ENCODE data around the gene CGB3.
"Not testable (repeated sequence)": the region's sequence is repeated elsewhere in the genome, so short reads cannot be mapped to it uniquely, and the experiment has no call there.

The CGB3 gene

GRCh38 chr19:49024233-49024632 lies at the start of gene CGB3:
Gene CGB3, minus strand, starts transcription at chr19:49024333. Its CDS starts 362 bp downstream, at chr19:49023971.
- DNase-seq (ENCODE audit: low read depth, low spot score): not testable (repeated sequence)

DNA sequence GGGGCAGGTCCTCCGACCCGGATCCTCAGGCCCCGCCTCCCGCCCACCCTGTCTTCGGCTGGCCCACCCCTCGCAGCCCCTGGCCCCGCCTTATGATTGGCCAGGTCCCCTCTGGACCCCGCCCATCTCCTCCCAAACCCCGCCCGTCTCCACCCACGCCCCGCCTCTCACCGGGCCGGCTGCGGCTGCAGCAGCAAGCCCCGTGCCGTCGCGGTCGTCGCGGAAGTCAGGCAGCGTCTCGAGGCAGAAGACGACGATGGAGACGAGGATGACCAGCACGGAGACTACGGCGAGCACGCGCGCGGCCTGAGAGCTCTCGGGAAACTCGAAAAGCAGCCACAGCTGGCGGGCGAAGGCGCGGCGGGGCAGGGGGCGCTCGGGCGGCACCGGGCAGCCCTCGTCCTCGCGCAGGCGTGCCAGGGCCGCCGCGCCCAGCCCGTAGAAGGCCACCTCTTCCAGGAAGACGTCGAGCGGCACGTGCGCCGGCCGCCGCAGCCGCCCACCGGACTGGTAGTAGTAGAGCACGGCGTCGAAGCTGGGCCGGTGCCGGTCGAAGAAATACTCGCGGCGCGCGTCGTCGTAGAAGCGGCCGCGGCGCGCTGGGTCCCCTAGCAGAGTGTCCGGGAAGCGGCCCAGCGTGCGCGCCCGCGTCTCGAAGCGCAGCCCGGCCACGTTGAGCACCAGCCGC lies 47.9 kb upstream of the CGB3 start:
- DNase-seq (ENCODE audit: low read depth, low spot score): no peak

DNA sequence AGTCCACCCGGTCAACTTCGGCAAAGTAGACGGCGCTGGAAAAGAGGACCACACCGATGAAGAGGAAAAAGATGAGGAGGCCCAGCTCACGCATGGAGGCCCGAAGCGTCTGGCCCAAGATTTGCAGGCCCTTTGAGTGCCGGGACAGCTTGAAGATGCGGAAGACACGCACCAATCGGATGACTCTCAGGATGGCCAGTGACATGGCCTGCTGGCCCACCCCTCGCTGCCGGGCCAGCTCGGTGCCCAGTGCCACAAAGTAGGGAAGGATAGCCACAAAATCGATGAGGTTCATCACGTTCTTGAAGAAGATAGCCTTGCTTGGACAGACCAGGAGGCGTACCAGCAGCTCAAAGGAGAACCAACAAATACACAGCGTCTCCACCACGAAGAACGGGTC lies 46.3 kb upstream of the CGB3 start:
- DNase-seq (ENCODE audit: low read depth, low spot score): no peak

- DNase-seq (ENCODE audit: low read depth, low spot score): no peak
These were observed 44.9 kb upstream of the CGB3 start for GRCh38 chr19:49069026-49069425.

DNA sequence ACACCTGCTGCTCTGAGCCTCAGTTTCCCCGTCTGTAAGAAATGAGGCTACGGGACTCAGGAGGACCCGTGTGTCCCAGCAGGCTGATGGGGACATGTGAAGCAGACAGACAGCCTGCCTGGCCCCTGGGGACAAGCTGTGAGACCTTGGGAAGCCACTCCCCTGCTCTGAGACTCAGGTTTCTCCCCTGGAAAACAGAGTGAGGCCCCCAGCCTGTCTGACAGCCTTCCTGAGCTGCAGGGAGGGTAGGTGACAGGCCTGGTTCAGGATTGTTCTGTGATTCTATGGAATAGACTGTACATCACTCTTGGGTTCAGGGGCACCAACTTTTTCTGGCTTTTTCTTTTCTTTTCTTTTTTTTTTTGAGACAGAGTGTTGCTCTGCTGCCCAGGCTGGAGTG lies 43.4 kb upstream of the CGB3 start:
- DNase-seq (ENCODE audit: low read depth, low spot score): no peak

GRCh38 chr19:49065905-49066512 lies 41.9 kb upstream of the CGB3 start:
- DNase-seq (ENCODE audit: low read depth, low spot score): no peak

DNA sequence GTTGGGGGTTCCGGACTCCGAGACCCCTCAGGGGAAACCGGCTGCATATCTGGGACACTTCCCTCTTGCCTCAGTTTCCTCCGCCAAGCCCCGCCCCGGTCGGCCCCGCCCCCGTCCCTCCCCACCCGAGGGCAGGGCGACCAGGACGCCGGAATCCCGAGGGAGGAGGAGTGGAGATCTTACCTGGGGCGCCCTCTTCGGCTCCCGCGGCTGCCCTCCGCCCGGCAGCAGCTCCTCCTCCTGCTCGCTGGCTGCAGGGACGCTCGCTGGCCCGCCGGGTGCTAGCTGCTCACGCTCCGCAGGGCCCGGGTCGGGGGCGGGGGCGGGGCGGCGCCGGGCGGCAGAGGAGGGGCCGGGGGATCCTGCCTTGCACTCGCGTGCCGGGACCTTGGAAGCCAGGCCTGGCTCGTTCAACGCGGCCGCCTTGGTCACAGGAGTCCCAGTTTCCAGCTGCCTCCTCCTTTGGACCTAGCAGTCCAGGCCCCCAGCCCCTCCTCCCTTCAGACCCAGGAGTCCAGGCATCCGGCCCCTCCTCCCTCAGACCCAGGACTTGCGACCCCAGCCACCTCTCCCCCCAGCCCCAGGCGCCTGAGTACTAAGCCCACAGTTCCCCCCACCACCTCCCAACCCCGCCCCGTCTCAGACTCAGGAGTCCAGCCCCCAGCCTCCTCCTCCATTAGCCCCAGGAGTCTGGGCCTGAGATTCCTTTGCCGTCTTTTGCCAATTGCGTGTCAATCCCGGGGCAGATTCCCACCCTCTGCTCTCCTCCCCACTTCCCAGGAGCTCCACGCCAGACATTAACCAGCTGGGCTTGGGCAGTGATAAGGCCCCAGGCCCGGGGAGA lies 40.9 kb upstream of the CGB3 start, which contains the start of gene NTF4:
Gene NTF4 (minus strand): TSS at position 51 of the 844 bp plus-strand sequence. CDS start 2,821 bp downstream, outside the sequence.
- no peak for DNase-seq (ENCODE audit: low read depth, low spot score)

DNA sequence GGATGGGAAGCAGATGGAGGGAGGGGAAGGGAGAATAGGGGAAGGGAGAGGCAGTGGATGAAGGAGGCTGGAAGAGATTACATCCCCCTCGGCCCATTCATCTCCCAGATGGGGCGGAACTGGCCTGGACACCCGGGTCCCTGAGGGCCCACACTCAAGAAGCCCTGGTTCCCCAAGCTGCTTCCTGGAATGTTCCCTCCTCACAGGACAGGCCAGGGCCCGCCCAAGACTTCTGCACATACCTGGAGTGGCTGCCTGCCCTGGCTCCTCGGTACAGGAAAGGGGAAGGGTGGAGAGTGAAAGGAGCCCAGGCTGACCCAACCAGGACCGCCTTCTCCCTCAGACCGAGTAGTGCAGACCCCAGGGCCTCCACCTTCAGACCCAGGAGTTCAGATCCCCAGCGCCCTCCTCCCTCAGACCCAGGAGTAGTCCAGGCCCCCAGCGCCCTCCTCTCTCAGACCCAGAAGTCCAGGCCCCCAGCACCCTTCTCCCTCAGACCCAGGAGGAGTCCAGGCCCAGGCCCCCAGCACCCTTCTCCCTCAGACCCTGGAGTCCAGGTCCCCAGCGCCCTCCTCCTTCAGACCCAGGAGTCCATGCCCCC lies 40.0 kb upstream of the CGB3 start:
- no peak for DNase-seq (ENCODE audit: low read depth, low spot score)

DNA sequence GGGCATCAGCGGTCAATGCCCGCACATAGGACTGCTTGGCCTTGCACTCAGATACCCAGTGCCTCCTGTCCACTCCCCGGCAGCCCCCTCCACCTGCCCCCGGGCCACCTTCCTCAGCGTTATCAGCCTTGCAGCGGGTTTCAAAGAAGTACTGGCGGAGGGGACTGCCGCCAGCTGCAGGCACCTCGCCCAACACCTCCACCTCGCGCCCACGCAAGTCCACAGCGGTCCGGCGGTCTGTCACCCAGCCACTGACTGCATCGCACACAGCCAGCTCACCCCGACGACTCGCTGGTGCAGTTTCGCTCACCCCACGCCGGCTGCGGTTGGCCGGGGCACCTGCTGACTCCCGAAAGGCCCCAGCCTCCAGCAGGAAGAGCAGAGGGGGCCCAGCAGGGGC lies 37.3 kb upstream of the CGB3 start:
- no peak for DNase-seq (ENCODE audit: low read depth, low spot score)

GRCh38 chr19:49061000-49061399 lies 36.9 kb upstream of the CGB3 start:
- DNase-seq (ENCODE audit: low read depth, low spot score): no peak

- DNase-seq (ENCODE audit: low read depth, low spot score): no peak
These were observed 34.9 kb upstream of the CGB3 start for GRCh38 chr19:49059053-49059452.

- no peak for DNase-seq (ENCODE audit: low read depth, low spot score)
These were observed 34.4 kb upstream of the CGB3 start for GRCh38 chr19:49058562-49058961.

GRCh38 chr19:49057636-49058234 lies 33.6 kb upstream of the CGB3 start, which contains the start of gene CGB7:
Gene CGB7, minus strand, starts transcription at chr19:49057749. Its CDS starts 2,374 bp downstream, at chr19:49055375.
- DNase-seq (ENCODE audit: low read depth, low spot score): no peak

- not testable (repeated sequence) for DNase-seq (ENCODE audit: low read depth, low spot score)
These were observed 32.9 kb upstream of the CGB3 start for GRCh38 chr19:49056902-49057596.

- DNase-seq (ENCODE audit: low read depth, low spot score): no peak
These were observed 32.2 kb upstream of the CGB3 start for GRCh38 chr19:49056101-49056901.

DNA sequence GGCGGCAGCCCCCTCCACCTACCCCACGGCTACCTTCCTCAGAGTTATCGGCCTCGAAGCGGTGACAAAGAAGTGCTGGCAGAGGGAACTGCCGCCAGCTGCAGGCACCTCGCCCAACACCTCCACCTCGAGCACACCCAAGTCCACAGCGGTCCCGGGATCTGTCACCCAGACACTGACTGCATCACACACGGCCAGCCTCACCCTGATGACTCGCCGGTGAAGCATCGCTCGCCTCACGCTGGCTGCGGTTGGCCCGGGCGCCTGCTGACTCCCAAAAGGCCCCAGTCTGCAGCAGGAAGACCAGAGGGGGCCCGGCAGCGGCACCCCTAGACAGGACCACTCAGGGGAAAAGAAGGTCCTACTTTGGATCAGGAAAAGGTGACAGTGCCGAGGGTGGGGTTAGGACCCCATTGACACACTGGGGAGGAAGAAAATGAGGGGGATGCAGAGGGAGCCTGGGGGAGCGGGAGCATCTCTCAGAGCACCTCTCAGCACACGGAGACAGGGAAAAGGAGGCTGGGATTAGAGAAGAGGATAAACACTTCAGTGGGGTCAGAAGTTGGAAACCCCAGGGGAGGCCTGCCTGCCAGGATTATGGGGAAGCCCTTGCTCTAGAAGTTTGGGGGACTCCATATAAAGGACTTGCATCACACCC lies 26.4 kb upstream of the CGB3 start:
- DNase-seq (ENCODE audit: low read depth, low spot score): not testable (repeated sequence)

DNA sequence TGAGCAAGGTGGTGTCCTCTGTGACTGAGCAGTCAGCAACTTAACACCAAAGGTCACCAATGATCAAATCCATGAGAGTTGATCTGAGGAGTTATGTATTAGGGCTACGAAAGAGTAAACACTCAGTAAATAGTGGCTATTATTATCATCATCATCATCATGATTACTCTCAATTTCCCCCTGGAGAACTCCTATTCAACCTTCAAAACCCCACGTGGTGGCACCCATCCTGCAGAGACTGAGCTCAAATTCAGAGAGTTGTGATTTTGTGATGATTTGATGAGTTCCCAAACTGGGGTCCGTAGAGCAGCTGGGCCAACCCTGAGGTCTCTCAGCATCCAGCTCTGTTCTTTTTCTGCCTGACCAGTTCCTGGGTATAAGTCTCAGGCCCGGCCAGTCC lies 25.7 kb upstream of the CGB3 start:
- not testable (repeated sequence) for DNase-seq (ENCODE audit: low read depth, low spot score)

GRCh38 chr19:49049011-49049410 lies 24.9 kb upstream of the CGB3 start, which contains the start of gene CGB8:
Gene CGB8, minus strand, starts transcription at chr19:49049111. Its CDS starts 372 bp downstream, at chr19:49048739.
- DNase-seq (ENCODE audit: low read depth, low spot score): not testable (repeated sequence)

GRCh38 chr19:49043548-49043947 lies 19.4 kb upstream of the CGB3 start, which contains the start of gene CGB5:
Gene CGB5, plus strand, starts transcription at chr19:49043848. Its CDS starts 362 bp downstream, at chr19:49044210.
- DNase-seq (ENCODE audit: low read depth, low spot score): not testable (repeated sequence)
